Measurements from ENCODE around the gene THAP4.

DNA sequence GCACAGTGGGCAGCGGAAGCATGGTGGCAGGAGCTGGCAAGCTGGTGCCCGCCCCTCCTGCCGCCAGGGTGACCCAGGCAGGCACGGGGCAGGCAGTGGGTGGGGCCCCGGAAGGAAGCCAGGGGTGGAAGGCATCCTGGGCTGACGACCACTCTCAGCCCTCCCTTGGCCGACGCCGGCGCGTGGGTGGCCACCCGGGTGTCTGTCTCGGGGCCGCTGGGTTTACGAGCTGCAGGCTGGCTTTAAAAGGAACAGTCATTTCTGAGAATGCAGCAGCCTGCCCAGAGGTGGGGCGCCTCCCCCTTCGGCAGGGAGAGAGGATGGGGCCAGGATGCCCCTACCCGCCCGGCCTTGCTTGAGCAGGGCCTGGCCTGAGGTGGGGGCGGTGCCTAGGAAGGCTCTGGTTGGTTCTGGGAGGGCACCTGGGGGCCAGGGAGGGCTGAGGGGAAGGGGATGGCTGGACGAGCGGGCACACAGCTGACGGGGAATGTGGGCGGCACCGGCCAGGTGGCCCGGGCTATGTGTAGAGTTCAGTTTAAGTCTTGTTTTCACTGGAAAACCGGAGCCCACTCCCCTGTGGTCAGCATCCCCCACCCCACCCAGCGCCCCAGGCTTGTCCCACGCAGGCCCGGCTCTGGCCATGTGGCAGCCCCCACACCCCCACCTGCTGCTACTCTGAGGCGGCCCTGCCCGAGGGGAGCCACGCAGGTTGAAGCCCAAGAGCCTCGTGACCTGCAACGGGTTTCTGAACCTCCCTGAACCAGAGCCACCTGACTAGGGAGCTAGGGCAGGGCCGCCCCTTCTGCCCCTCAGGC is 72.2 kb downstream of the THAP4 start:
- TF ChIP-seq CTCF (conservative IDR thresholded peaks at IDR 0.05) = no peak
- TF ChIP-seq EZH2 (IDR thresholded peaks at IDR 0.05; ENCODE audit: low read depth) = no peak

Measured in PC-9 (cell line).